Measurements from ENCODE around the gene PXMP2. TPM values are rescaled to one million over a fixed set of nuclear protein-coding genes. Genes with fewer than 3 reads are reported as not detected.

PXMP2 gene
- polyA plus RNA-seq, 2 of the 4 experiments (the other 2 are of a cell fraction) = 18.7 to 21.3 TPM

GRCh38 chr12:132665794-132666193, 21.6 kb upstream of the PXMP2 start (continued):
- no peak for TF ChIP-seq JUNB (IDR thresholded peaks at IDR 0.05)
- TF ChIP-seq JUN (IDR thresholded peaks at IDR 0.05) = no peak
- no peak for TF ChIP-seq ZFP36 (IDR thresholded peaks at IDR 0.05; ENCODE audit: borderline replicate concordance, partially characterized antibody)
- TF ChIP-seq NPAS2 (CRISPR knock-in tag; IDR thresholded peaks at IDR 0.05; ENCODE audit: borderline replicate concordance) = no peak
- no peak for TF ChIP-seq HOXB5 (CRISPR knock-in tag; IDR thresholded peaks at IDR 0.05)
- TF ChIP-seq ATOH8 (CRISPR knock-in tag; IDR thresholded peaks at IDR 0.05; ENCODE audit: low read depth) = no peak

- H3K27ac ChIP-seq = no peak overlapping the region
- no peak overlapping the region for H3K4me2 ChIP-seq
- no peak overlapping the region for H3K4me3 ChIP-seq
- WGBS (ENCODE audit: missing lambda C conversion rate) = 94% methylated on average over 30 of the region's 30 CpGs
- POLR2A ChIA-PET = no interaction called here
- no peaks in the 10 kb centered on the region for H3K9me3 ChIP-seq
- DNase-seq (ENCODE audit: low read depth in 1 of 2, low spot score in 1 of 2) (no peak), ATAC-seq (no peak), FAIRE-seq (no peak)
- CTCF ChIA-PET = interaction anchor here (1.2 kb wide), 1 partner anchor 28 kb away, joined by 3 read pairs; no protein-coding TSS in a partner anchor
- TF ChIP-seq HOXB13 (CRISPR knock-in tag; IDR thresholded peaks at IDR 0.05; ENCODE audit: low read depth) = no peak
- no peak for TF ChIP-seq CBX8 (IDR thresholded peaks at IDR 0.05)
- no peak for TF ChIP-seq ATOH8 (CRISPR knock-in tag; IDR thresholded peaks at IDR 0.05; ENCODE audit: low read depth)
- TF ChIP-seq CTCF (IDR thresholded peaks at IDR 0.05) = no peak
- TF ChIP-seq CHD4 (IDR thresholded peaks at IDR 0.05; ENCODE audit: borderline replicate concordance) = no peak
- no peak for TF ChIP-seq CEBPB (IDR thresholded peaks at IDR 0.05)
- no peaks in the 10 kb centered on the region for H3K4me1 ChIP-seq
Observed at GRCh38 chr12:132668191-132669088, 18.9 kb upstream of the PXMP2 start.

- H3K4me2 ChIP-seq = no peak overlapping the region
- no peaks in the 10 kb centered on the region for H3K4me1 ChIP-seq
- POLR2A ChIA-PET = no interaction called here
- H3K4me3 ChIP-seq = no peak overlapping the region
- FAIRE-seq (no peak), DNase-seq (ENCODE audit: low read depth in 1 of 2, low spot score in 1 of 2) (no peak), ATAC-seq (no peak)
- TF ChIP-seq ZFP36 (IDR thresholded peaks at IDR 0.05; ENCODE audit: borderline replicate concordance, partially characterized antibody) = no peak
- no peak for TF ChIP-seq HOXB13 (CRISPR knock-in tag; IDR thresholded peaks at IDR 0.05; ENCODE audit: low read depth)
- no peak for TF ChIP-seq HOXB5 (CRISPR knock-in tag; IDR thresholded peaks at IDR 0.05)
- no peak for TF ChIP-seq ZC3H11A (IDR thresholded peaks at IDR 0.05)
- TF ChIP-seq HOXA7 (CRISPR knock-in tag; IDR thresholded peaks at IDR 0.05) = no peak
- no peak for TF ChIP-seq PBX3 (IDR thresholded peaks at IDR 0.05)
- TF ChIP-seq TP53 (CRISPR knock-in tag; IDR thresholded peaks at IDR 0.05) = no peak
- no peak for TF ChIP-seq RARB (CRISPR knock-in tag; IDR thresholded peaks at IDR 0.05)
- TF ChIP-seq HMGXB4 (CRISPR knock-in tag; IDR thresholded peaks at IDR 0.05; ENCODE audit: borderline replicate concordance) = no peak
- TF ChIP-seq E2F6 (IDR thresholded peaks at IDR 0.05; ENCODE audit: borderline replicate concordance, low read depth) = no peak
- no peak for TF ChIP-seq JUN (IDR thresholded peaks at IDR 0.05)
- no peak for TF ChIP-seq KDM5A (IDR thresholded peaks at IDR 0.05)
- TF ChIP-seq JUNB (IDR thresholded peaks at IDR 0.05) = no peak
- no peak for TF ChIP-seq BCL3 (IDR thresholded peaks at IDR 0.05)
- 94% methylated on average over 17 of the region's 17 CpGs for WGBS (ENCODE audit: missing lambda C conversion rate)
- H3K9me3 ChIP-seq = no peaks in the 10 kb centered on the region
- no peak overlapping the region for H3K27ac ChIP-seq
- CTCF ChIA-PET = no interaction called here
Observed at GRCh38 chr12:132669166-132669879, 18.1 kb upstream of the PXMP2 start.
